Esophagus squamous epithelium (tissue), 4 donors: ENCODE data around the gene PRDX5.

Experiments used
- CTCF ChIP-seq, 6 experiments: fragments of 450-650 bp in 4 of 6; fragments of 200-600 bp in 2 of 6; sonication (generic) in 2 of 6; IDR thresholded peaks; one replicate each; pipeline ENCODE4 v1.5.1; 2016 to 2019; ENCODE audit warnings: antibody characterized with exemption in 6 of 6, mild to moderate bottlenecking in 4 of 6, moderate library complexity in 4 of 6
- POLR2A ChIP-seq, 4 donors: fragments of 450-650 bp; IDR thresholded peaks; one replicate each; pipeline ENCODE4 v1.6.1; 2017; ENCODE audit warnings: antibody characterized with exemption in 4 of 4, mild to moderate bottlenecking in 4 of 4, moderate library complexity in 3 of 4

GRCh38 chr11:64285885-64286800, 31.8 kb upstream of the PRDX5 start:
- TF ChIP-seq CTCF (IDR thresholded peaks at IDR 0.05) (no peak), POLR2A (IDR thresholded peaks at IDR 0.05) (peak in 1 of 4 donors; percentile 12)
